A673 (cell line): Measurements from ENCODE around the gene AKT3. TPM values are rescaled to one million over a fixed set of nuclear protein-coding genes. Genes with fewer than 3 reads are reported as not detected.

ENCODE experiments used
- BruUV-seq: library from RNA; stranded (reverse); fragments of 400-500 nt; replicated peaks from 2 replicates; lab custom pipeline; 2021; lab: Mats Ljungman, UMichigan
- CTCF ChIA-PET: fragments of 300-600 bp; sonication (Branson Sonifier 250); formaldehyde crosslinking; loops from one replicate; lab custom pipeline; 2022; ENCODE audit warnings: antibody characterized with exemption; lab: Charles Lee
- POLR2A ChIA-PET: fragments of 300-600 bp; sonication (Branson Sonifier 250); formaldehyde crosslinking; loops from one replicate; lab custom pipeline; 2022; ENCODE audit warnings: antibody characterized with exemption; ENCODE audit not compliant: low non-redundant PET; lab: Charles Lee
- DNase-seq: peaks from one replicate; pipeline ENCODE4 v3.0.0-alpha.2; 2015; ENCODE audit warnings: low spot score
- H3K27ac ChIP-seq: fragments of 200-600 bp; sonication (generic); 2 replicates; pipeline ENCODE4 v1.5.1; 2016; ENCODE audit warnings: mixed run types, low read depth, mild to moderate bottlenecking, mixed read lengths, antibody characterized with exemption, low read length; ENCODE audit not compliant: poor library complexity, severe bottlenecking
- H3K27me3 ChIP-seq: fragments of 200-600 bp; sonication (generic); replicated peaks from 2 replicates; pipeline ENCODE4 v1.6.1; 2017; ENCODE audit warnings: mixed run types, low read depth, mild to moderate bottlenecking, mixed read lengths, antibody characterized with exemption, low read length; ENCODE audit not compliant: insufficient read depth, poor library complexity
- H3K36me3 ChIP-seq: fragments of 200-600 bp; sonication (generic); 2 replicates; pipeline ENCODE4 v1.6.1; 2016; ENCODE audit warnings: mixed run types, mild to moderate bottlenecking, mixed read lengths, antibody characterized with exemption, low read length; ENCODE audit not compliant: insufficient read depth, poor library complexity, severe bottlenecking
- H3K4me1 ChIP-seq: fragments of 200-600 bp; sonication (generic); 2 replicates; pipeline ENCODE4 v1.6.1; 2017; ENCODE audit warnings: mixed run types, mild to moderate bottlenecking, mixed read lengths, antibody characterized with exemption, low read length; ENCODE audit not compliant: insufficient read depth, poor library complexity, severe bottlenecking
- H3K4me3 ChIP-seq: fragments of 200-600 bp; sonication (generic); 2 replicates; pipeline ENCODE4 v1.5.1; 2016; ENCODE audit warnings: low read depth, mixed run types, mild to moderate bottlenecking, mixed read lengths, low read length; ENCODE audit not compliant: poor library complexity, severe bottlenecking
- H3K9me3 ChIP-seq: fragments of 200-600 bp; sonication (generic); 2 replicates; pipeline ENCODE4 v1.6.1; 2016; ENCODE audit warnings: mixed run types, low read depth, mild to moderate bottlenecking, mixed read lengths, antibody characterized with exemption, low read length; ENCODE audit not compliant: poor library complexity, severe bottlenecking
- EZH2 ChIP-seq: fragments of 200-600 bp; sonication (generic); IDR thresholded peaks from 2 replicates; pipeline ENCODE4 v1.6.1; 2017; ENCODE audit warnings: borderline replicate concordance, low read depth, mild to moderate bottlenecking, mixed read lengths, antibody characterized with exemption, low read length; ENCODE audit not compliant: poor library complexity, severe bottlenecking
- intact Hi-C: fragments of 100-400 bp; cut with micrococcal nuclease; formaldehyde crosslinking; loops from one replicate; pipeline ENCODE4 v1.10.0; 2022; ENCODE audit not compliant: unreplicated experiment
- total RNA-seq: library from RNA; stranded (reverse); gene quantifications from 2 replicates; pipeline ENCODE4 v1.2.3, GENCODE V29; 2021
- TF ChIP-seq, protein P1 (sequence below): fragments of 300-800, 200-600 bp; sonication (generic); conservative IDR thresholded peaks from 2 replicates; pipeline ENCODE4 v1.5.1; 2017; ENCODE audit warnings: low read depth, mild to moderate bottlenecking, antibody characterized with exemption, low read length, moderate library complexity, mixed read lengths

AKT3 gene
- total RNA-seq, 1 experiment from 2014 or later: 14.4 TPM

DNA sequence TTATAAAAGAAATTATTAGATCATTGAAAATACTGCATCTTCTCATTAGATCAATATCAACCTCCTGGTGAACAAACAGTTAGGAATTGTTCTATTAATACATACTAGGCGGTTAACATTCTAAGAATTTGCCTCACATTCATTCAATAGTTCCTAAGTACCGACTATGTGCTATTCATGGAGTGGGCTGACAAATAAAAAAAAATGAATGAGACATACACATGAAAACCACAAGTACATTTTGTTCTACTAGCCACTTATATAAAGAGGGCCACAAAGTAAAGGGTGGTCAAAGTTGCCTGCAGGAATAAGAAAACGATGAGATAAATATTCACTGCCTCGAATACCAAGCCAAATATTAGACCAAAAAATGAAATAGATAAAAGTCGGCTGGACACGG, 299.8 kb downstream of the AKT3 start:
- intact Hi-C loops: no loop called here
- DNase-seq: no peak
- no peaks in the 10 kb centered on the region for H3K4me1 ChIP-seq
- ChIA-PET CTCF (no interaction called here), POLR2A (no interaction called here)
- no peaks in the 10 kb centered on the region for H3K36me3 ChIP-seq
- no TSS peak for BruUV-seq
- no peak overlapping the region for H3K4me3 ChIP-seq
- H3K27ac ChIP-seq: no peak overlapping the region
- TF ChIP-seq, protein P1, sequence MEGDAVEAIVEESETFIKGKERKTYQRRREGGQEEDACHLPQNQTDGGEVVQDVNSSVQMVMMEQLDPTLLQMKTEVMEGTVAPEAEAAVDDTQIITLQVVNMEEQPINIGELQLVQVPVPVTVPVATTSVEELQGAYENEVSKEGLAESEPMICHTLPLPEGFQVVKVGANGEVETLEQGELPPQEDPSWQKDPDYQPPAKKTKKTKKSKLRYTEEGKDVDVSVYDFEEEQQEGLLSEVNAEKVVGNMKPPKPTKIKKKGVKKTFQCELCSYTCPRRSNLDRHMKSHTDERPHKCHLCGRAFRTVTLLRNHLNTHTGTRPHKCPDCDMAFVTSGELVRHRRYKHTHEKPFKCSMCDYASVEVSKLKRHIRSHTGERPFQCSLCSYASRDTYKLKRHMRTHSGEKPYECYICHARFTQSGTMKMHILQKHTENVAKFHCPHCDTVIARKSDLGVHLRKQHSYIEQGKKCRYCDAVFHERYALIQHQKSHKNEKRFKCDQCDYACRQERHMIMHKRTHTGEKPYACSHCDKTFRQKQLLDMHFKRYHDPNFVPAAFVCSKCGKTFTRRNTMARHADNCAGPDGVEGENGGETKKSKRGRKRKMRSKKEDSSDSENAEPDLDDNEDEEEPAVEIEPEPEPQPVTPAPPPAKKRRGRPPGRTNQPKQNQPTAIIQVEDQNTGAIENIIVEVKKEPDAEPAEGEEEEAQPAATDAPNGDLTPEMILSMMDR: no peak
- TF ChIP-seq EZH2: no peak
- H3K27me3 ChIP-seq: no peaks in the 10 kb centered on the region
- H3K9me3 ChIP-seq: no peaks in the 10 kb centered on the region

- Histone ChIP-seq H3K27ac (no peak overlapping the region), H3K27me3 (no peaks in the 10 kb centered on the region), H3K9me3 (no peaks in the 10 kb centered on the region), H3K4me1 (no peaks in the 10 kb centered on the region), H3K36me3 (no peaks in the 10 kb centered on the region), H3K4me3 (no peak overlapping the region)
- no TSS peak for BruUV-seq
- intact Hi-C loops: no loop called here
- ChIA-PET CTCF (no interaction called here), POLR2A (no interaction called here)
- DNase-seq: no peak
- TF ChIP-seq, protein P1: no peak
- no peak for TF ChIP-seq EZH2
Measured at GRCh38 chr1:243549791-243550190, 300.3 kb downstream of the AKT3 start.

GRCh38 chr1:243549108-243549507, 300.9 kb downstream of the AKT3 start:
- ChIA-PET POLR2A (no interaction called here), CTCF (no interaction called here)
- intact Hi-C loops: no loop called here
- DNase-seq: no peak
- H3K4me3 ChIP-seq: no peak overlapping the region
- no peak overlapping the region for H3K27ac ChIP-seq
- no peaks in the 10 kb centered on the region for H3K36me3 ChIP-seq
- no peaks in the 10 kb centered on the region for H3K4me1 ChIP-seq
- TF ChIP-seq, protein P1: no peak
- TF ChIP-seq EZH2: no peak
- no peaks in the 10 kb centered on the region for H3K9me3 ChIP-seq
- BruUV-seq: no TSS peak
- no peaks in the 10 kb centered on the region for H3K27me3 ChIP-seq
